Endothelial cell (in vitro differentiated cells): ENCODE data around the gene SORCS2. TPM values are rescaled to one million over a fixed set of nuclear protein-coding genes. Genes with fewer than 3 reads are reported as not detected.

ENCODE experiments used
- DNase-seq: peaks from one replicate; pipeline ENCODE4 v3.0.0; 2021; ENCODE audit warnings: low spot score
- H3K27ac Mint-ChIP-seq: one replicate; pipeline ENCODE4 v1.8.0; 2021; ENCODE audit warnings: mixed read lengths, inconsistent platforms; ENCODE audit not compliant: unreplicated experiment
- H3K27me3 Mint-ChIP-seq: one replicate; pipeline ENCODE4 v1.8.0; 2021; ENCODE audit warnings: mild to moderate bottlenecking, moderate library complexity, mixed read lengths, inconsistent platforms; ENCODE audit not compliant: unreplicated experiment
- H3K36me3 Mint-ChIP-seq: one replicate; pipeline ENCODE4 v1.8.0; 2021; ENCODE audit warnings: mild to moderate bottlenecking, low read depth, mixed read lengths, inconsistent platforms; ENCODE audit not compliant: unreplicated experiment
- H3K4me1 Mint-ChIP-seq: one replicate; pipeline ENCODE4 v1.8.0; 2021; ENCODE audit warnings: mild to moderate bottlenecking, mixed read lengths, inconsistent platforms; ENCODE audit not compliant: unreplicated experiment
- H3K4me3 Mint-ChIP-seq: one replicate; pipeline ENCODE4 v1.8.0; 2021; ENCODE audit warnings: mild to moderate bottlenecking, mixed read lengths, inconsistent platforms; ENCODE audit not compliant: unreplicated experiment
- H3K9me3 Mint-ChIP-seq: one replicate; pipeline ENCODE4 v1.8.0; 2021; ENCODE audit warnings: mixed read lengths, inconsistent platforms; ENCODE audit not compliant: unreplicated experiment
- CTCF ChIP-seq: fragments of 200-600 bp; sonication (generic); IDR thresholded peaks from one replicate; pipeline ENCODE4 v1.5.0; 2021; ENCODE audit warnings: antibody characterized with exemption; ENCODE audit not compliant: unreplicated experiment
- total RNA-seq: library from RNA; stranded (reverse); fragmentation: NEBNext Ultra II Directional; extraction: Animal tissue kit (Norgen Biotek cat#: 25700); gene quantifications from one replicate; pipeline ENCODE4 v1.2.1, GENCODE V29; 2021; ENCODE audit not compliant: unreplicated experiment

SORCS2 gene
- total RNA-seq, 1 donor from 2014 or later = 1.3 TPM

- peaks cover 3% of the 10 kb centered on the region for H3K4me1 Mint-ChIP-seq
- H3K36me3 Mint-ChIP-seq = peaks cover 4% of the 10 kb centered on the region
- DNase-seq = no peak
- no peak overlapping the region for H3K4me3 Mint-ChIP-seq
- H3K27ac Mint-ChIP-seq = no peak overlapping the region
- no peaks in the 10 kb centered on the region for H3K9me3 Mint-ChIP-seq
- H3K27me3 Mint-ChIP-seq = peaks cover 2% of the 10 kb centered on the region
- no peak for TF ChIP-seq CTCF
These were observed 82.7 kb downstream of the SORCS2 start for GRCh38 chr4:7275067-7275466.

GRCh38 chr4:7275490-7276154 lies 83.3 kb downstream of the SORCS2 start:
- Mint-ChIP-seq H3K4me3 (no peak overlapping the region), H3K4me1 (peaks cover 3% of the 10 kb centered on the region), H3K9me3 (no peaks in the 10 kb centered on the region), H3K36me3 (peaks cover 4% of the 10 kb centered on the region), H3K27ac (no peak overlapping the region), H3K27me3 (peaks cover 2% of the 10 kb centered on the region)
- peak; percentile 51 for TF ChIP-seq CTCF
- DNase-seq = no peak

- Mint-ChIP-seq H3K27me3 (peaks cover 2% of the 10 kb centered on the region), H3K36me3 (peaks cover 4% of the 10 kb centered on the region), H3K9me3 (no peaks in the 10 kb centered on the region), H3K27ac (no peak overlapping the region), H3K4me1 (peaks cover 3% of the 10 kb centered on the region), H3K4me3 (no peak overlapping the region)
- no peak for TF ChIP-seq CTCF
- no peak for DNase-seq
These were observed 84.2 kb downstream of the SORCS2 start for GRCh38 chr4:7276515-7276914.

GRCh38 chr4:7278071-7278765 lies 85.9 kb downstream of the SORCS2 start:
- no peak for DNase-seq
- Mint-ChIP-seq H3K27ac (no peak overlapping the region), H3K4me3 (no peak overlapping the region), H3K9me3 (no peaks in the 10 kb centered on the region), H3K27me3 (peaks cover 4% of the 10 kb centered on the region), H3K4me1 (peaks cover 3% of the 10 kb centered on the region), H3K36me3 (no peaks in the 10 kb centered on the region)
- no peak for TF ChIP-seq CTCF

- H3K4me3 Mint-ChIP-seq = no peak overlapping the region
- no peaks in the 10 kb centered on the region for H3K9me3 Mint-ChIP-seq
- no peaks in the 10 kb centered on the region for H3K36me3 Mint-ChIP-seq
- no peak overlapping the region for H3K27ac Mint-ChIP-seq
- DNase-seq = no peak
- H3K4me1 Mint-ChIP-seq = peaks cover 3% of the 10 kb centered on the region
- peaks cover 4% of the 10 kb centered on the region for H3K27me3 Mint-ChIP-seq
- TF ChIP-seq CTCF = no peak
These were observed 86.6 kb downstream of the SORCS2 start for GRCh38 chr4:7278981-7279380.
